Stimulated activated CD8-positive, alpha-beta memory T cell treated with anti-CD3 and anti-CD28 coated beads, Interleukin-12 subunit alpha, Interleukin-12 subunit beta, amount 100 ng/mL, for 24 hours (primary cell): ENCODE measurements around the gene DGKZ.

Experiments used
- DNase-seq: peaks from one replicate; pipeline ENCODE4 v3.0.0-alpha.2; 2020; ENCODE audit errors: extremely low read depth

Gene DGKZ

DNA sequence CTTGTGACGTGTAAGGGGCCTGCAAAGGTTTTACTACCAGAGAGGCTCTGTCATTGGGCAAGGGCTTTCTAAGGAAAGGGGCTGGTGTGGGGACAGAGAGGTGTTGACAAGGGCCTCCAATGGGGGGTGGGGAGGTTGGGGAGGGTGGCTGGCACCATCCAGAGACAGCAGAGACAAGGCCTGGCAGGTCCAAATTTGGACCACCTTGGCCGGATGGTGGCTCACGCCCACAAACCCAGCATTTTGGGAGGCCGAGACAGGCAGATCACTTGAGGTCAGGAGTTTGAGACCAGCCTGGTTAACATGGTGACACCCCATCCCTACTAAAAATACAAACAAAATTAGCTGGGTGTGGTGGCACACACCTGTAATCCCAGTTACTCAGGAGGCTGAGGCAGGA lies 46.5 kb downstream of the DGKZ start:
- DNase-seq: no peak

DNA sequence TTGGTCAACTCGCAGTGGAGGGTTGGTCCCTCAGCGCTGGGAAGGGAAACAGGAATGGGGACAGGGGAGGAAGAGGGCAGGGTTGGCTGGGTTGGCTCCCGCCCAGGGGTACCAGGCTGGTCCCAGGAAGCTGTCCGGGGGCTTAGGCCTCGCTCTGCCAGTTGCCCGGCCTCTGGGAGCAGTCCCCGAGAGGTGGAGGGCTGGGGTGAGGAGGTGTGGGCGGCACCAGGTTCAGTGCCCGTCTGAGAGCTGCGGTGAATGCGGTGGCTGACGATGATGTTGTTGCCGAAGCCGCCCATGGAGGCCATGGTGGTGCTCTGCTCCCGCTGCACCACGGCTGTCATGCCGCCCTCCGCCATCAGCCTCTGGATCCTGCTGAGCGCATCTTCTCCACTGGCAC lies 50.3 kb downstream of the DGKZ start:
- DNase-seq: no peak

- no peak for DNase-seq
Measured at GRCh38 chr11:46402957-46403902, 56.0 kb downstream of the DGKZ start.

DNA sequence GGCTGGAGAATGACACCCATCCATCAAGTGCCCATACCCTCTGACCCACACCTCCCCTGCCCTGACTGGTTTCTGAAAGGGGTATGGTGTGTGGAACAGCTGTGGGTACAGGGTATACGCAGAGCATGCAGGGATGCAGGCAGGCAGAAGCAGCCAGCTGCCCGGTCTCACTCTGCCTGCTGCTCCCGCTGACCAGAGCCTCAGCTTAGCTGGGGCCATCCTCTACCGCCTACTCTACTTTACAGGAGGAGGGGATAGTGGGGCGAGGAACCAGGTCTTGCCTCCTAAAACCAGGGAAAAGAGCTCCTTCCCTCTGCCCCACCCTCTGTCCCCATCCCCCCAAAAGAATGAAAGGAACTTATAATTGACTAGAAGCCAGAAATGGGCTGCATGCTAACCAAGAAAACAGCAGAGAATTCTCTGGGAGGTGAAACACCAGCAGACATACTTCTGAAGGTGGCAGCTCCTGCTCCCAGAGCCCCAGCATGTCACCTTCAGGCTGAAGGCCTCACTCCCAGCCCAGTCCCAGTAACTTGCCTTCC lies 57.3 kb downstream of the DGKZ start:
- DNase-seq: no peak

DNA sequence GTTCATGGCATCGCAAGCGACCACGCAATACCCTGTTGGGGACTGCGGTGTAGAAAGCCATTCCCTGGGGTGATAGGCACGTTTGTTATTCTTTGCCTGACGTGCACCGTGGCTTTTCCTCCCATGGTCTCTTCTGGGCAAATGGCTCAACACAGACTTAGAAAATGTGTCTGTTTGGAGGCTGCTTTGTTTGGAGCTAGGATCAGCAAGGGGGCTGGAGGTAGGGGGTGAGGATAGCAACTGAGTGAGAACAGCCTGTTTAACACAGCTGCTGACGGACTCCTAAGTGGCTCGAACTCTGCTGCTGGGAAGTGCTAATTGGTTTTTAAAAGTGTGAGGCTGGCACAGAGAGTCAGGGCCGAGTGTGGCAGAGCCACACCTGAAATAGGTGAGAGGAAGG lies 60.4 kb downstream of the DGKZ start:
- no peak for DNase-seq

GRCh38 chr11:46408407-46408986 lies 61.2 kb downstream of the DGKZ start:
- DNase-seq: no peak

DNA sequence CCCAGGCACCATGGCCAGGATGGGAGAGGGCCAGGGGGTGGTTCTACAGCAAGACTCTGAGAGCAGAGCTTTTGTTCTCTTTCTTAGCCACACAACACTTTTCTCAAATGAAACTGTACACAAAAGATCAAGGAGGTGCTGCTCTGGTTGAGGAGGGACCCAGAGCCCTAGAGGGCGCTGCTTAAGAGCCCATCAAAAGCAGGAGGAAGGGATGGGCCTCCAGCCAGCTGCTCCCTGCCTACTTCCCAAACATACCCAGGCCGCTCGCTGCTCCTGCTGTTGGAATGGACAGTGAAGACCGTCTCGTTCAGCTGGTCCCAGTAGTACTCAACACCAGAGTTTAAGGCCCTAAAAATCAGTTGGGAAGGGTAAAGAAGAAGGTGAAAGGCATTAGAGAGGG lies 62.8 kb downstream of the DGKZ start:
- no peak for DNase-seq

- no peak for DNase-seq
Measured at GRCh38 chr11:46413760-46414465, 66.7 kb downstream of the DGKZ start.

DNA sequence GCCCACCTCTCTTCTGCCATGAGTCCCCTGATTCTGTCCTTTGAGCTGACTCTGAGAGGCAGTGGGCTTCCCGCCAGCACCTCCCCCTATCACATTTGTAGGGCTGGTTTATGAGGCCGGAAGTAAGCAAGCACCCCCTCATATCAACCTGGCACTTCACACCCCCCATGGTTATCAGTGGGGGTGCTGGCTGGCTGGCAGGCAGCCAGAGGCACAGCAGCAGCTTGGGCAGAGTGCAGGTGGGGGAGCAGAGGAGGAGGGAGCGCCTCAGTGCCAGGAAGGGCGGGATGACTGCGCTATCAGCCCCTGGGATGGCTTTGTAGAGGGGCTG lies 67.2 kb downstream of the DGKZ start:
- DNase-seq: no peak

GRCh38 chr11:46414879-46415278 lies 67.6 kb downstream of the DGKZ start:
- DNase-seq: no peak

DNA sequence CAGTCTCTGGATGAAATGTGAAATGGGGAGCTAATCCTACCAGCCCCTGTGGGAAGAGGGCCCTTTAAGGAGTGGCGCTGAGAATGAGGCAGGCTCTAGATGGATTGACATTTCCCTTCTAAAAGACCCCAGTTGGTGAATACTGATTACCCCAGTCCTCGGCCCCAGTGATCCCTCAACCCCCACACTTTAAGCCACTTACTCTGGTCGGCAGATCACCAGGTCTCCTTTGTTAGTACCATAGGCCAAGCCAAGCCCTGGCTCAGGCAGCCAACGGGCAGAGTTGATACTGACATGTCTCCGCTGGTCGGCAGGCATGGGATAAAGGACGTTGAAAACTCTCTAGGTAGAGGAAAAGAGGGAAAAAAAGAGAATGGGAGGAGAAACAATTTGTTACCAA lies 70.4 kb downstream of the DGKZ start:
- DNase-seq: no peak

- DNase-seq: no peak
Measured at GRCh38 chr11:46418751-46419150, 71.5 kb downstream of the DGKZ start.

- no peak for DNase-seq
Measured at GRCh38 chr11:46420513-46420912, 73.2 kb downstream of the DGKZ start.

GRCh38 chr11:46421257-46421880 lies 74.1 kb downstream of the DGKZ start:
- DNase-seq: no peak

- DNase-seq: no peak
Measured at GRCh38 chr11:46422588-46422987, 75.3 kb downstream of the DGKZ start.

- DNase-seq: no peak
Measured at GRCh38 chr11:46426233-46426991, 79.1 kb downstream of the DGKZ start.

GRCh38 chr11:46427364-46427763 lies 80.1 kb downstream of the DGKZ start:
- DNase-seq: no peak

- no peak for DNase-seq
Measured at GRCh38 chr11:46429717-46430116, 82.5 kb downstream of the DGKZ start.
